ENCODE measurements around the gene SHISAL1.

Gene SHISAL1

DNA sequence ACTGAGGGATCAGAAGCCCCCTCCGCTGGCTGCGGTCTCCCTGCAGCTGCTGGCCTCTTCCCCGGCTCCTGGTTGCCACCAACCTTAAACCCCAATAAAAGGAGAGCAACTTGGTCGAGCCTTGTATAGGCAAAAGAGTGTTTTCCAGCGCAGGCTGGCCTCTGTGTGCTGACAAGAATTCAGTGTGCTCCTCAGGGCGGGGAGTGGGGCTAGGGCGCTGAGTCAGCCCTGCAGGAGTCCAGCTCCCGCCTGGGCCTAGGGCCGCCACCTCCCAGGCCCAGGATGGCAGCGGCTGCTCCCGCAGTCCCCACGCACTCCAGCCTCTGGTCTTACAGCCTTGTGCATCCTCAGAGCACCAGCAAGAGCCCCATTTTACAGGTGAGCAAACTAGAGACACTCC lies at the start of gene SHISAL1:
Gene SHISAL1 (minus strand): TSS at position 186 of the 400 bp plus-strand sequence. CDS start 12,006 bp downstream, outside the sequence.
- no peak for DNase-seq

DNA sequence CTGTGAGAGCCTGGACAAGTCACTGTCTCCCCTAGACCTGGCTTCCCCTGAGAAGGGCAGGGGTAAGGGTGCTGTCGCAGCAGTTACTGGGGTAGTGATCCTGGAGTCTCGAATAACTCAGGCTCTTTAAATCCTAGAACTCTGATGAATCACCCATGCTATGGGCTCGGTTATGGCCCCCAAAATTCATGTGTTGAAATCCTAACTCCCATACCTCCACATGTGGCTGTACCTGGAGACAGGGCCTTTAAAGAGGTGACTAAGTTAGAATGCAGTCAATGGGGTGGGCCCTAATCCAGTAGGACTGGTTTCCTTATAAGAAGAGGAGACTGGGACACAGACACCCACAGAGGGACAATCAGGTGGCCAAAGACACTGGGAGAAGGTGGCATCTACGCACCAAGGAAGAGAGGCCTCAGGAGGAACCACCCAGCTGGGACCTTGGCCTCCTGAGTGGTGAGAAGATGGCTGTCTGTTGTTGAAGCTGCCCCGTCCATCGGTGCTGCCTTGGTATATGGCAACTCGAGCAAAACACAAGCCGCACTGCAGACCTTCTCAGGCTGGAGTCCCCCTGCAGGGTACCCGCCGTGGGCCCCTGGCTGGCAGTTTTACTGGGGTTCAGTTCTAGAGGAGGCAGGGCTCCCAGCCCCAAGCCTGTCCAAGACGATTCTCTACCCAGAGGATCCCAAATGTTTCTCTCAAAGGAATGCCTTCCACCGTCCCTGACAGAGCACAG lies 48.8 kb upstream of the SHISAL1 start:
- DNase-seq, result no peak

DNA sequence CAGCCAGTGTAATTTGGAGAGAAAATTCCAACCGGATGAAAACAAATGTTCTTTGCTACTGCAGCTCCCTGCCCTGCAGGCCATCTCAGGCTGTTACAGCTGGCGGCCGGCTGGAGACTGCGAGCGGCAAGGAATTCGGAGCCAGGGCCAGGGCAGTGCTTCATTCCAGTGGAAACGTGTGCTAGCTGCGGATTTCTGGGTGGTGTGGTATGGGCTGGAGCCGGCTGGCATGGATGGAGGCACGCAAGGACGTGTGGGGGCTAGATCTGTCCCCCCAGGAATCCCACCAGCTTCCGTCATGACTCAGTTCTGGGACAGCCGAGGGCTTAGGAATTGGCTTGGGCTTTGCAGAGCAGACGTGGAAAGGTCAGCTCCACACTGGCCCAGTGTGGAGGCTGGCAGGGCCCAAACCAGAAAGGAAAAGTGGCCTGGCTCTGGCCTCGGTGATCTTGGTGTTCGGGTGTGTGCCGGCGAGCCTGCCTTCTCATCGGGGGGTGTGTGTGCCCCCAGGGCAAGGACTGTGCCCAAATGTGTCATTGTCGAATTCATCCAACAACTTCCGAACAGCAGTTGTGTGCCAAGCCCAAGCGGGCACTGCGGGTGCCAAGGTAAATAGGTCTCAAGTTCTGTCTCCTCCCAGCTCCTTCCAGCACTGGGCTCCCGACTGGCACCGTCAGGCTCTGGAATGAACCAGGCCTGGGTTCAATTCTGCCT lies 48.1 kb upstream of the SHISAL1 start:
- no peak for DNase-seq

DNA sequence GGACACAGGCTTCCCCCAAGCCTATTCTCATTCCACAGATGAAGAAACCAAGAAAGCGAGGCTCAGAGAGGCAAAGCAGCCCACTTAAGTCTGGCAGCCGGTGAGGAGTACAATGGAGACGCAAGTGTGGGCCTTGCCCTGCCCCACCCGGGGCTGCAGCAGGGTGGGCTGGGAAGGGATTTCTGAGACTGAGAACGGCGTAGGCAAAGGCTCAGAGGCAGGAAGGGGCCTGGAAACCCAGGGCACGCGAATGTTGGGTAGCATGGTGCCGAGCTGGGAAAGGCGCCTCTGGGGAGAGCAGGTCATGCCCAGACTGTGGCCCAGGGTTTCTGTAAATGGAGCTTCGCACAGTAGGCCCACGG lies 47.5 kb upstream of the SHISAL1 start:
- DNase-seq, result no peak

DNA sequence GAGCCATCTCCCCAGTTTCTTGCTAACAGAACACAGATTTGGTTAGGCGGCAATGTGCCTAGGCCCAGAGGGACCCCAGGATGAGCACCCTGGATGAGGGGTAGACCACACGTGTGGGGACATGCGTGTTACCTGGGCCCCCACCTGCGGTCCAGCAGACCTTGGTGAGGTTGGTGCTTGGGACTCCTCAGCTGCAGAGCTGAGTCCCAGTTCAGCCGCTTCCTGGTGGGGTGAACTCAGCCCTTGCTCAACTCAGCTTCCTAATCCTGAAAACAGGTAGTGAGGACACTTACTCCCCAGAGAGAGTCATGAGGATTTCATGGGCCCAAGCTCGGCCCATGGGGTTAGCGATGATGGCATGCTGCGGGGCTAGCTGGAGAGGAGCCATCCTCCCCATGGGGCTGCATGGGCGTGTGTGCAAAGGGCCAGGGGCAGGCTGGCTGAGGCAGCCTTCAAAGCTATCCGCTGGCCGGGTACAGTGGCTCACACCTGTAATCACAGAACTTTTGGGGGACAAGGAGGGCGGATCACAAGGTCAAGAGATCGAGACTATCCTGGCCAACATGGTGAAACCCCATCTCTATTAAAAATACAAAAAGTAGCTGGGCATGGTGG lies 46.9 kb upstream of the SHISAL1 start:
- no peak for DNase-seq

DNA sequence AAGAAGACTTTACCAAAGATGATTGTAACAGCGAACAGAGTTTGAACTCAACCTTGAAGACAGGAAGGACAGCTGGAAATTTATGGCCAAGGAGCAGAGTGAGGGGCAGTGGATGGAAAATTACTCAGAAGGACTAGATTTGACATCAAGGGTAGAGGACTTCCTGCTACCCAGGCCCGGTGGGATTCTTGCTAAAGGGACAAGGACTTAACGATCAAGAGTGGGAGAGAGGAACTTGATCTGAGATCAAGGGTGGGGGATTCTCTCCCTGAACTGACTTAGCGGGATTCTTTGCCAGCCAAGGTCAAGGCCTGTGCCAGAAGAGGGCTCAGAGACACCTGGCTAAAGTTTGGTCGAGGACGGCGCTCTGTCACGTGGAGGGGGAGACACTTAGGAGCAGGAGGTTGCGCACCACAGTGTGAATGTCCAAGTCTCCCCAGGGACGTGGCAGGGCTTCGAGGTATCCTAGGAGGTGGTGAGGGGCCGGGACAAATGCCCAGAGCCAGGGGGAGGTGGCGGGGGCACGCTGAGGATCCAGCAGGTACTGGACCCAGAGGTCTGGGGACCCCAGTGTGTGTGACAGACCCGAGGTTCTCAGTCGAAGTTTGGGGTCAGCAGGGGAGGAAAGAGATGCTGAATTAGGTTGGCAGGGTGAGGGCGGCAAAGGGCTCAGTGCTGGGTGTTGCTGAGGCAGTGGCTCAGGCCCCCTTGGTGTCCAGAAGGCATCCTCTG lies 46.1 kb upstream of the SHISAL1 start:
- DNase-seq, result no peak

DNA sequence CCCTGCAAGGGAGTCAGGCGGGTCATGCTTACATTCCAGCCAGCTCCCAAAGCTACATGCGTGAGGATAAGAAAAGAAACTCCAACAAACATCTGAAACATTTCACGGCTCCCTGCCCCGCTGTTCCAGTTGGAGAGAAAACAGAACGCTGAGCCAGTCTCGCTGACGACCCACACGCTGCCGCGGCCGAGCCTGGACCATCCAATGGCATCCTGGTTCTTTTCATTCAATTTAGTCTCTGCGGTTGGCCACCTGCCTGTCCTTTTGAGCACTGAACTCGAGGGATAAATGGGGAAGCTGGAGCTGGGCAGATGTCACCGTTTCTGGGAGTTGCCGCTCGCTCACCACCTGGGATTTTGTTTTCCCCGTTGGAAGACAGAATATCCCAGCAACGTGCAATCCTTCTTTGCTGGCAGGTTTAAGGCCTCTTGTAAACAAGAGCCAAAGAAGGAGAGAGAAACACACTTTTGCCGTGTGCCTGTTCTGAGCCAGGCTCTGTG lies 45.3 kb upstream of the SHISAL1 start:
- DNase-seq, result no peak

DNA sequence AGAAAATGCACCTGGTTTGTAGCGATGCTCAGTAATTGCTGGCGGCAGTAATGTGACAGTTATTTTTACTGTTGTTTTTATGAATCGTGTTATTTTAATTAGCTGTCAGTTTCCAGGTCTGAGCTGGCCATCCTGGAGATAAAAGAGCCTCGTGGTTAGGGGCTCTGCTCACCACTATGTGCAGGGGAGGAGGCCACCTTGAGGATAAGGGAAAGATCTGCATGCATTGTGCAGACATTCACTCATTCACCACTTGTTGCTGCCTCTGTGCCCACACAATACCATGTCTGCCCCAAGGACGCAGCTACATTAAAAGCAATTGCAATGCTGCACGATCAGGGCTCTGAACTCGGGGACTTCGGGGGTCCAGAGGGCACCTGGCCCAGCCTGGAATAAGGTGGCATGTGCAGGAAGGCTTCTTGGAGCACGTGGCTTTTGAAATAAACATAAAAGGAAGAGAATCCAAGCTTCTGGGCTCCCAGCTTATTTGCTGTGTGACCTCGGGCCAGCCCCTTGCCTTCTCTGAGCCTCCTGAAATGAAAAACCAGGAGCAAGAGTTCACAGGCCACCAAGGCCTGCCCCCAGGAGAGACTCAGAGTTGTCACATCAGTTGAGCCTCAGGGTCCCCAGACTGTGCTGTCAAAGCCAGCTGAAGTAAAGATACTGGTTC lies 44.7 kb upstream of the SHISAL1 start:
- DNase-seq, result no peak

DNA sequence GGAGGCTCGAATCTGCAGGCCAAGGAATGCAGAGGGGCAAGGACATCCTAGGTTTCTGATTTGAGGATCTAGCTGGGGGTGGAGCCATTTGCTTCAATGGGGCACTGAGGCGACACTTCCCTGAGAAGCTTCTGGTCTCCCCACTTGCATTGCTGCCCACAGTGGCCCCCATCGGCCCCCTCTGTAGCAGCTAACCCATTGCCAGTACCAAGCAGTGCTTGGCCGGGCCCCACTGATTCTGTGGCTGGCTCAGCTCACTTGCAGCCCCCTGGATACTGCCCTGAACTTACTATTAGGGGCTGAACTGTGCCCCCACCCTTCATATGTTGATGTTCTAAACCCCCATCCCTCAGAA lies 42.9 kb upstream of the SHISAL1 start:
- DNase-seq, result no peak

DNA sequence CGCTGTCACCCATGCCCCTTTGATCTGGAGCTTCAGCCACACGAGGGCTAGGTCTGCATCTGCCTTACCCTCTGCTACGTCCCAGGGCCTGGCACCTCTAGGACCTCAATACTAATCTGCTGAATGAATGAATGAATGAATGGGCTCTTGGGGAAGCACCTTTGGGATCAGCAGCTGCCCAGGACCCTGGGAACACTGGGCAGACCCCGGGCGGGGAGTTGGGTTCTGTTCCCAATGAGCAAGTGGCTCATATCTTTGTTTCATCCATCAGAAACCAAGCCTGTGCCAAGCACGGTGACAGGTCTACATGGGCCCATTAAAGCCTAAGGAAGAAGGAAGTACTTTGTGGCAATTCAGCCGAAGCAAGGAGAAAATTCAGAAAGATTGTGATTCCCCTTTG lies 41.5 kb upstream of the SHISAL1 start:
- no peak for DNase-seq

DNA sequence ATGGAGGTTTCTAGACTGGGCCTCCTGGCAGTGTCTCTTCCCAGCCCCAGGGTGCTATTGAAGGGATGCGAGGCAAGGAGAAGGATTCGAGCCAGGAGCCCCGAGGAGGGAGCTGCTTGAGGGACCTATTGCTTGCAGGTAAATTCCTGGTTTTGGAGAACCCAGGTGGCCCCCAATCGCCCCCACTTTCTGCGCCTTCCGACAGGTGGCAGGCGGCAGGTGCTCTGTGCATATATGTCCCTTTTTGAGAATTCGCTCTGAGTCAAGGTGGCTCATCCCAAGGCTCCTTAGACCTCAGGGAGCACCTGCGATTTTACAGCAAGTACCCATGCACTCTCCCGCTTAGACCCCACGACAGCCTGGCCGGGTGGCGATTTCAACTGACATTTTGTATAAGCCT lies 40.3 kb upstream of the SHISAL1 start:
- no peak for DNase-seq

DNA sequence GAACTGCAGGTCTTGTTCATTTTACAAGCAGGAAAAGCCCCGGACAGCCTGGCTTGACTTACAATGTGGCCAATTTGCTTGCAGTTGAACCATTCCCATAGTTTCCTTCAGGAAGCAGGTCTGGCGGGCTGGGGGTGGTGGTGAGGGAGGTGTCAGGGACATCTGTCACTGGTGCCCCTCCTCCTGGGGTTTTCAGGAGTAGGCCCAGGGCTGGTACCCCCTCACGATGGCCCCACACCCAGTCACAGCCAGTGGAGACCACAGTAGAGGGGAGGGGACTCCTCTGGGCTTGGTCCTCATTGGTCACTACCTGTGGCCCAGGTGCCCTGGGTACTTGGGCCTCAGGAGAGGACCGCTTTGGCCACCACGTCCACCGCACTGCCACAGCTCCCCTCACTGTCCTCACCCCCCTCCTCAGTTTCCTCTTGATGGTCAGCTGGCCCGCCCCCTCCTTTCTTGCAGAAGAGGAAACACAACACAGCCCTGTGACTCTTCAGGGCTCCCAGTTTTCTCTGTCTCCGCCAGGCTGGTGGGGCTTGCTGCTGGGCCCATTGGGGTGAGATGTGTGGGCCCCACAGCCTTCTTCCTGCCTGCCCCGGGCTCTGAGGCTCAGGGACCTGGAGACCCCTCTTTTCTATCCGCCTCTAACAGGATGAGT lies 39.8 kb upstream of the SHISAL1 start:
- DNase-seq, result no peak

DNA sequence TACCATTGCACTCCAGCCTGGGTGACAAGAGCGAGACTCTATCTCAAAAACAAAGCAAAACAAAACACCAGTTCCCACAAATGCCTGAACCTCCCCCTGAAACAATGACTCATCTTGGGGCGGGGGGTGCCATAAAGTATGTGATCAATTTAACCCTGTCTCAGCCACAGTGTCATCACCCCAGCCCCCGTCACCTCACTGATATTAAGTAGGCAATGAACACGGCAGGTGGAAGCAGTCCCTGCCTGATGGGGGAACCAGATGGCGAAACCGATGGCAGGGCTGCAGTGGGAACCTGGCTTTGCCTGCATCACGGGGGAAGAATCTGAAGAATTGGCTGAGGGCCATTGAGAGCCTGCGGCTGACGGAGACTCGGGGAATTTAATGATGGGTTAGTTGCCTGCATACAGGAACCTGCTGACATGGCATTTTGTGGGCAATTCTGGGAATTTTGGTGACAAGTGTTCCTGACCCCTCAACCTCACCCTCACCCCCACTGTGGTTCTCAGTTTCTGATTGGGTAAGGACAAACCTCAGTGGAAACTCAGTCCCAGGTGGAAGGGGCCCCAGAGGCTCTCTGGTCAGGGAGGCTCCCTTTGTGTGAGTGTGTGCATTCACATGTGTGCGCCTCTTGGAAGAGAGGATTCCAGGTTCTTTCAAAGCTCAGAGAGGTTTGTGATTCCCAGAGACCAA lies 39.1 kb upstream of the SHISAL1 start:
- DNase-seq, result no peak

DNA sequence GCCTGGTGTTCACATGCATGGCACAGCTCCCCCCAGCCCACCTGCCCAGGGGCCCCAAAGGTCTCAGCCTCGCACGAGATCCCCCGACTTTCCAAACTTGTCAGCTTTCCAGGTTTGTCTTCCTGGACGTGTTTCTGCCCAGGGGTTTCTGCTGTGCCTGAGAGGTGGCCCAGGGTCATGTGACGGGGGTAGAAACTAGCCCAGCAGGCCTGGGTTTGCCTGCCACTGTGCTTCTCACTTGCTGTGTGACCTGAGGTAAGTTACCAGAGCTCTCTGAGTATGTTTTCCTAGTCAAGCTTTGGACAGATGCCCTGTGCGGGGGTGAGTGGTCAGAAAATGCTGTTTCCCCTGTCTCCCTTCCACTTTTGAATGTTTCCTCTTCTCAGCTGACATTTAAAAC lies 38.3 kb upstream of the SHISAL1 start:
- no peak for DNase-seq

DNA sequence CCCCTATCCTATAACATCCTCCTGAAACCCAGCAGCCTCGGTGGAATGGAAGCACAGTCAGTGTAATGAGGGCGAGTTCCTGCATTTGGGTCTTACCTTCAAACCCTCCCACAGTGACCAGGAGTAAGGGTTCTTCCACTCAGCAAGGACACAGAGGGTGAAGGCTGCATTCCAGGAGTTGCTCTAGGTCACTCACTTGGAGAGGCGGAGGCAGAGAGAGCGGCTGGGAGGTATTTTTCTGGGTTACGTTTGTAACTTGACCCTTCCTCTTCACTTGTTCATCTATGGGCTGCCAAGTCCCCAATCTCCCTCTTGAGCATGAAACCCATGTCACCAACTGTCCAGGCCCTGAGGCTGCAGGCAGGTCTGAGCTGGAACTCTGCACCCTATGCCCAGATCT lies 36.8 kb upstream of the SHISAL1 start:
- DNase-seq, result no peak

DNA sequence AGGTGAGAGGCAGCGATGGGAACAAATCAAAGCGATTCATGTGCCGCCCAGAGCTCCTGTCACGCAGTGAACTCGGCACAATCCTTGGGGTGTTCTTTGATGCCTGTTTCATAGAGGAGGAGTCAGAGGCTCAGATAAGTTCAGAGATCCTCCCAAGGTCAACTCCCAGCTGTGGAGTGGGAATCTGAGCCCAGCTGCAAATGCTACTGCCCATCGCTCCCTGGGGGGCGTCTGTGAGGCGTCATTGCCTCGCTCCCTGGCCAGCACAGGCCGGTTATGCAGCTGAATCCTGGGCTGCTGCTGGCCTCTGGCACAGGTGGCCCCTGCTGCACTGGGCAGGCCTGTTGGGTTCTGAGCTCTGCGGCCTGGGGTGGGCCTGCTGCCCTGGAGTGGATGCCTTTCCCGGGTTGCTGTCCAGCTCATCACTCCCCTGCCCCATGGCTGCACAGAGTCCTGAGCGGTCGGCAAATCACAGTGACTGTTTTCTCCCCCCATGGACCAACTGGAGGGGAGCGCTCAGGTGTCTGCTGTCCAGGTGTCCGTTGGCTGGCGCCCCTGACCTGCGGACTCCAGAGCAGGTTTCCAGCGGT lies 36.3 kb upstream of the SHISAL1 start:
- DNase-seq, result no peak

DNA sequence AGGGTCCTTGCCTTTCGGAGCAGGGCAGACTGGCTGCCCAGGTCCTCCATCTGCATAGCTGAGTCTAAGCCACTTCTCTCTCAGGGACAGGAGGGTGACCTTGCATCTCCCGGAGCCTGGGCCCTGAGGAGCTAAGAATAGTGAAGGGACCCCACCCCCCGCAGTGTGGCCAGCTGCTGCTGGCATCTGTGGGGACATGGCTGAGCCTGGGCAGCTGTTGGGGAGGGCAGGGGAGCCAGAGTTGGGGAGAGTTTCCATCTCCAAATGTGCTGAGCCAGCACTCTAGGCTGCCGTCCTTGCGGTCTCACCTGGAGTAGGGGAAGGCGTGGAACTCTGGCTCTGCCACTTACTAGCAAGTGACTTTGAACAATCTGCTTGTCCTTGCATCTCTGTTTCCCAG lies 34.8 kb upstream of the SHISAL1 start:
- no peak for DNase-seq

DNA sequence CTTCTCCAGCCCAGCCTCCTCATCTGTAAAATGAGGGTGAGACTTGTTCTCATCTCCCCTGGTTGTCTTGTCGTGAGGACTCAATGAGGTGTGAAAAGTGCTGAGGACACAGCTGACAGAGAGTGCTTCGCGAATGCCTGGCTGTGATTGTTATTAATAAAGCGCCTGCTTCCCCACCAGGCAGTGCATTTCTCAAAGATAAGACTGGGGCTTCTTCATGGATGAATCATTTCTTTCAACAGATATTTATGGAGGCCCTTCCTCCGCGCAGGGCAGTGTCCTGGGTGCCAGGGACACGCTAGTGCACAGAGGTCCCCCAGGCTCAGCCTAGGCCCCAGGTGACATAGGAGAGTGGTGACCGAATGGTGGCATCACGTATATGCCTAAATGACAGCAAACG lies 34.3 kb upstream of the SHISAL1 start:
- DNase-seq, result no peak

DNA sequence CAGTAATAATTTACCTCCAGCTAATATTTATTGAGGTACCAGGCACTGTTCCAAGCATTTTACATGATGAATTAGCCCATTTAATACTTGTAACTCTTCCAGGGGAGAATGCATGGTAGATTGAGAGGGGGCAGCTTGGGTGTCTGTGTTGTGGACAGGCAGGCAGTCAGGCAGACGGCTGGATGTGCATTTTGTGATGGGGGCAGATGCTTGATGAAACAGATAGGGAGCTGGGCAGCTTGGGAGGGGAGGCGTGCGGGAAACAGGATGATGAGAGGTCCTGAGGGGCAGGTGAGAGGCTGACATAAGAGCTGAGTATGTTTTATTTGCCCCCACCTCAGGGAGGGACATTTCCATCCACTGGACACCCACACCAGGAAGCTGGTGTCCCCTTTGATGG lies 33.1 kb upstream of the SHISAL1 start:
- DNase-seq, result no peak

DNA sequence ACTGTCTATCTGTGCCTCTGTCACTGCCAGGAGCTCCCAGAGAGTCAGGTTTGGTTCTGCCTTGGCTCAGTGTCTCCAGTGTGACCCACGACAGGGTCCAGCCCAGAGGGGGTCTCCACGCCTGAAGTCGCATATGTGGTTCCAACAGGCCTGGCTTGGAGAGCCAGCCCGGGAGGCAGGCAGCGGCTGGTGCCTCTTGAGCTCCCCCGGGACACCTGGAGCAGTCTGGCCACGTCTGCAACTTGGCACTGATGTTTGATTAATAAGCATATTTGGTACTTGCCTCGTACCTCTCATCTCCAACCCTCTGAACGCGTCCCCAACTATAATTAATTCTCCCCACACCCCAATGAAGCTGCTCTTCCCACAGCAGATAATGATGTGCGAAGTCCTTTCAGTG lies 31.7 kb upstream of the SHISAL1 start:
- DNase-seq, result no peak

DNA sequence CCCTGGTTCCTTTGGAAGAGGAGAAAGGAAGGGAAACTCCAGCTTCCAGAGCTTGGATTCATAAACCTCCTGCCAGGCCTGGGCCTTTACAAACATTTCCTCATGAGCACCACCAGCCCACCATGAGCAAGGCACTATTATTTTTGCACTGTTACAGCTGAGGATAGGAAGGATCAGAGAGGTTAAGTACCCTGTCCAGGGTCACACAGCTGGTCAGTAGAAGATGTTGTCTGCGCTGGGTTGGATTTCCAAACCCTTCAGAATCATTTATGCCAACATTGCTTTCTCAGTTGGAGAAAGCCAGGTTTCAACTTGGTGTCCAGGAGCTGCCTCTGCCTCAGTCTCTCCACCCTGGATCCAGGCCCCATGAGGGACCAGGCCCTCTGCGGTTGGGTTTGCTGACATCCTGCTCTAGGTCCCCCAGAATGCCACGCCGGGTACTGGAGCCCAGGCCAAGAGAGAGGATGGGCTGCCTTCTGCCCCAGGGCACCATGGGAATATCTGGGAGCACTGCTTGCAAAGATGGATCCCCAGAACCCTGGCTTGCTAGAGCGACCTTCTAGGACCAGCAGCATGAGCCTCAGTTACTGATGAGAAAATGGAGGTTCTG lies 29.7 kb upstream of the SHISAL1 start:
- no peak for DNase-seq

Measured in SIG-M5 (cell line).